T-helper 22 cell (primary cell): ENCODE data around the gene OR4A47.
"Not testable (repeated sequence)": the region's sequence is repeated elsewhere in the genome, so short reads cannot be mapped to it uniquely, and the experiment has no call there.

Source experiments
- DNase-seq: peaks from one replicate; pipeline ENCODE4 v3.0.0-alpha.2; 2020; ENCODE audit warnings: low read depth

The OR4A47 gene, protein sequence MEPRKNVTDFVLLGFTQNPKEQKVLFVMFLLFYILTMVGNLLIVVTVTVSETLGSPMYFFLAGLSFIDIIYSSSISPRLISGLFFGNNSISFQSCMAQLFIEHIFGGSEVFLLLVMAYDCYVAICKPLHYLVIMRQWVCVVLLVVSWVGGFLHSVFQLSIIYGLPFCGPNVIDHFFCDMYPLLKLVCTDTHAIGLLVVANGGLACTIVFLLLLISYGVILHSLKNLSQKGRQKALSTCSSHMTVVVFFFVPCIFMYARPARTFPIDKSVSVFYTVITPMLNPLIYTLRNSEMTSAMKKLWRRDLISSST

DNA sequence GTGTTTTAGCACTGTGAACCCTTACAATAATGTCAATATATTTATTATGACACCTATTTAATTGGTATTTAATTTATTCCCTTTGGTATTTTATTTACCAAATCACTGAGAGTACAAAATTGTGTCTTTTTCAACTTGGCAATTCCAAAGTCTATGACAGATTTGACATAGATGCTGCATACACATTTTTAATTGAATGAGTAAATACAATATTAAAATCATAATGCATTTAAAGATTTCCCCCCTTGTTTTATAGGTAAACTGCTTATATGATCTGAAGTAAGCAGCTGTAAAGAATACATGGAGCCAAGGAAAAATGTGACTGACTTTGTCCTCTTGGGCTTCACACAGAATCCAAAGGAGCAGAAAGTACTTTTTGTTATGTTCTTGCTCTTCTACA is at the start of gene OR4A47:
Gene OR4A47, plus strand, starts transcription at position 301 of the 400 bp plus-strand sequence. Its CDS starts 0 bp downstream, at position 301.
- not testable (repeated sequence) for DNase-seq

DNA sequence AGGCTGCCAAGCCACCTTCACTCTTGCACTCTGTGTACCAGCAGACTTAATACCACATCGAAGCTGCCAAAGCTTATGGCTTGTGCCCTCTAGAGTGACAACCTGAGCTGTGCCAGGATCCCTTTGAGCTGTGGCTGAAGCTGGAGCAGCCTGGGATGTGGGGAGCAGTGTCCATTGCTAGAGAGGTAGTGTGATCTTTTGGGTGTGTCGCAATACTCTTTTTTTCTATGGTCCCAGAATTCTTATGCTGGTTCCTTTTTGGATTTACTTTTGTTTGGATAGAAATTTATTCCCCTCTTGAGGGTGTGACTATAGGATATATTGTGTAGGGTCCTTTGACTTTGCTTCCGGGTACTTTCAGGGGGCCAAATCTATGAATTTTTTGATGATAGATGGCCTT is 32.7 kb upstream of the OR4A47 start:
- DNase-seq: not testable (repeated sequence)

DNA sequence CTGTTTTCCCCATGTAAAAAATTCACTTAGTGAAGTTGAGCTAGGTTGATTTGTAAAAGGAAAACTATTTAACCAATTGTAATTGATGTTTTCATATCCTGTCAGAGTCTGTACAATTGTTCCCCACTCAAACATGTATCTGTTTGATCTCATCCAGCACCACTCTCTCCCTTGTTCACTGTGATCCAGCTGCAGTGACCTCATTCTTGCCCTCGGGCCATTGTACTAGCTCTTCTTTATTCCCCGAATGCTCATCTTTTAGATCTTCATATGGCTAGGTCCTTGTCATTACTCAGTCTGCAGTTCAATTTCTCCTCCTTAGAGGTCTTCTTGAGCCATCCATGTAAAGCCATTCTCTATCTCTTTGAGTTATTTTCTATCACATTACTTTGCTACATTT is 14.6 kb upstream of the OR4A47 start:
- not testable (repeated sequence) for DNase-seq

DNA sequence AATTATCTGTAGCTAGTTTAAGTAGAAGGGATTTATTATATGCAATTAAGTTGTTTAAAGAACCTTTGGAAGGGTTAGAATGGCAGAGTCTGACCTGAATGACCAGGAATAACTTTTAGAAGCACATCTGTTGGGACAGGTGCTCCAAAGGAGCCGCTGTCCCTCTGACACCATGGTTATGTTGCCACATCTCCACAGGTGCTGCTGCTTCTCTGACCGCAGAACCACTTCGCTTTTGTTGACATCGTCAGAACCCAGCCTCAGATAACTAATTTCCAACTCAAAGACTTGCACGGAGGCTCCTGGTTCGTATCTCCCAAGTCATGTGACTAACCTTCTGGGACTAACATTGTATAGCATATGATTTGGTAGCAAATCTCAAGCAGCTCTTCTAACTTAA is 13.9 kb upstream of the OR4A47 start:
- not testable (repeated sequence) for DNase-seq

DNA sequence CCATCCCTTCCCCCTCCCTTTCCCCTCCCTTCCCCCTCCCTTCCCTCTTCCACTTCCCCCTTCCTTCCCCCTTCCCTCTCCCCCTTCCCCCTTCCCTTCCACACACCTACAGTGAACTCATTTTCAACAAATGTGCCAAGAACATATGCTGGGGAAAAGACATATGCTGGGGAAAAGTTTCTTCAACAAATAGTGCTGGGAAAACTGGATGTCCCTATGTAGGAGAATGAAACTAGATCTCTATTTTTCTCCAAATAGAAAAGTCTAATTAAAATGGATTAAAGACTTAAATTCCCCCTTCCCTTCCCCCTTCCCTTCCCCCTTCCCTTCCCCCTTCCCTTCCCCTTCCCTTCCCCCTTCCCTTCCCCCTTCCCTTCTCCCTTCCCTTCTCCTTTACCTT is 17.6 kb downstream of the OR4A47 start:
- DNase-seq: not testable (repeated sequence)

DNA sequence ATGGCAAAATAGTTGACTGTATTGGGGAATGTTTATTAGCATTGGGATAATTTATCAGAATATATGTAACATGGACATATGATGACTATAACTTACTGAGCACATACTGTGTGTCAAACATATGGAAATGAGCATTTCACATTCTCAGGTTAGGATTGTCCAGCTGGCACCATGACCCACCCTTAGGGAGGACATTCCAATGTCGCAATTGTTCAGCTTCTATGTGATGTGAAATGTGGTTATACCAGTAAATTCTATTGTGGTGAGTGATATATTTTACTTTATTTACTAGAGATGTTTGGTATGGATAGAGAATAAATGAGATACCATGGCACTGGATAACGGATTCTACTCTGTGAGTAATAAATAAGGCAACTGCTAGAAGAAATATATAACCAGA is 50.4 kb downstream of the OR4A47 start:
- no peak for DNase-seq
